WTC11 (cell line): ENCODE data around the gene TCEANC. TPM values are rescaled to one million over a fixed set of nuclear protein-coding genes. Genes with fewer than 3 reads are reported as not detected.
A peak's percentile ranks its signal among the peaks of the same experiment; 100 is the strongest.

ENCODE experiments used
- ATAC-seq: fragments of 200-7000 bp; cut with Tn5 transposase; 2 replicates; pipeline ENCODE4 v1.10.0; 2021; ENCODE audit warnings: mild to moderate bottlenecking, moderate library complexity
- CTCF ChIA-PET: fragments of 300-600 bp; sonication (Branson Sonifier 250); formaldehyde crosslinking; loops from one replicate; lab custom pipeline; 2021; ENCODE audit warnings: antibody characterized with exemption; lab: Charles Lee
- POLR2A ChIA-PET: fragments of 350-600 bp; sonication (Branson Sonifier 250); formaldehyde crosslinking; loops from one replicate; lab custom pipeline; 2021; ENCODE audit warnings: antibody characterized with exemption; lab: Charles Lee
- DNase-seq: peaks from one replicate; pipeline ENCODE4 v3.0.0; 2021; ENCODE audit warnings: low spot score
- H3K27ac Mint-ChIP-seq: 2 replicates; pipeline ENCODE4 v1.8.0; 2021; ENCODE audit warnings: mixed read lengths
- H3K27me3 Mint-ChIP-seq: 2 replicates; pipeline ENCODE4 v1.8.0; 2021; ENCODE audit warnings: low read depth, mild to moderate bottlenecking, moderate library complexity, mixed read lengths
- H3K36me3 Mint-ChIP-seq: 2 replicates; pipeline ENCODE4 v1.8.0; 2021; ENCODE audit warnings: mixed read lengths
- H3K4me1 Mint-ChIP-seq: 2 replicates; pipeline ENCODE4 v1.8.0; 2022; ENCODE audit warnings: mixed read lengths
- H3K4me3 Mint-ChIP-seq: 2 replicates; pipeline ENCODE4 v1.8.0; 2021; ENCODE audit warnings: mild to moderate bottlenecking, moderate library complexity, mixed read lengths
- H3K9me3 Mint-ChIP-seq: 2 replicates; pipeline ENCODE4 v1.8.0; 2021; ENCODE audit warnings: mixed read lengths
- ATF1 ChIP-seq: sonication (generic); formaldehyde crosslinking; IDR thresholded peaks from 2 replicates; pipeline ENCODE4 v1.8.1; 2023; ENCODE audit warnings: mild to moderate bottlenecking, moderate library complexity, missing genetic modification reagents
- CBFB ChIP-seq: sonication (generic); formaldehyde crosslinking; IDR thresholded peaks from 2 replicates; pipeline ENCODE4 v1.8.1; 2022; ENCODE audit warnings: mild to moderate bottlenecking, low read depth, missing genetic modification reagents
- CREB1 ChIP-seq: sonication (generic); formaldehyde crosslinking; IDR thresholded peaks from 2 replicates; pipeline ENCODE4 v1.8.0; 2023; ENCODE audit warnings: mild to moderate bottlenecking, missing genetic modification reagents
- EMX1 ChIP-seq: fragments of 250-450 bp; sonication (Bioruptor Pico); IDR thresholded peaks from 2 replicates; pipeline ENCODE4 v1.8.0; 2021; ENCODE audit warnings: mild to moderate bottlenecking
- ESRRA ChIP-seq: sonication (generic); formaldehyde crosslinking; IDR thresholded peaks from 2 replicates; pipeline ENCODE4 v1.8.1; 2022; ENCODE audit warnings: mild to moderate bottlenecking, missing genetic modification reagents, borderline replicate concordance
- FOXP1 ChIP-seq: sonication (generic); formaldehyde crosslinking; IDR thresholded peaks from 2 replicates; pipeline ENCODE4 v1.8.0; 2022; ENCODE audit warnings: missing genetic modification reagents, mild to moderate bottlenecking, moderate library complexity, borderline replicate concordance
- GTF2I ChIP-seq: fragments of 250-450 bp; sonication (Bioruptor Pico); conservative IDR thresholded peaks from 2 replicates; pipeline ENCODE4 v1.4.0; 2021; ENCODE audit warnings: mild to moderate bottlenecking
- JUN ChIP-seq: sonication (generic); formaldehyde crosslinking; IDR thresholded peaks from 2 replicates; pipeline ENCODE4 v1.8.0; 2023; ENCODE audit warnings: mild to moderate bottlenecking, missing genetic modification reagents
- NFE2L1 ChIP-seq: sonication (generic); formaldehyde crosslinking; IDR thresholded peaks from 2 replicates; pipeline ENCODE4 v1.8.1; 2023; ENCODE audit warnings: missing genetic modification reagents
- NFYB ChIP-seq: sonication (generic); formaldehyde crosslinking; conservative IDR thresholded peaks from 2 replicates; pipeline ENCODE4 v1.8.0; 2022; ENCODE audit warnings: low read depth, missing genetic modification reagents
- NR1H2 ChIP-seq: sonication (generic); formaldehyde crosslinking; IDR thresholded peaks from 2 replicates; pipeline ENCODE4 v1.9.0; 2021; ENCODE audit warnings: mild to moderate bottlenecking, moderate library complexity, missing genetic modification reagents
- PRRX2 ChIP-seq: fragments of 250-450 bp; sonication (Bioruptor Pico); IDR thresholded peaks from 2 replicates; pipeline ENCODE4 v1.8.0; 2021; ENCODE audit warnings: mild to moderate bottlenecking
- TEAD1 ChIP-seq: sonication (generic); formaldehyde crosslinking; IDR thresholded peaks from 2 replicates; pipeline ENCODE4 v1.8.0; 2022; ENCODE audit warnings: mild to moderate bottlenecking, missing genetic modification reagents
- ZBTB21 ChIP-seq: sonication (generic); formaldehyde crosslinking; IDR thresholded peaks from 2 replicates; pipeline ENCODE4 v1.8.1; 2023; ENCODE audit warnings: mild to moderate bottlenecking, missing genetic modification reagents, borderline replicate concordance
- ZNF138 ChIP-seq: sonication (generic); formaldehyde crosslinking; conservative IDR thresholded peaks from 2 replicates; pipeline ENCODE4 v1.8.1; 2022; ENCODE audit warnings: mild to moderate bottlenecking, moderate library complexity, missing genetic modification reagents
- ZNF263 ChIP-seq: sonication (generic); formaldehyde crosslinking; IDR thresholded peaks from 2 replicates; pipeline ENCODE4 v1.8.1; 2022; ENCODE audit warnings: low read depth, mild to moderate bottlenecking, moderate library complexity, missing genetic modification reagents
- total RNA-seq: library from RNA; stranded (reverse); gene quantifications from 3 replicates; pipeline ENCODE4 v1.2.3, GENCODE V29; 2021
- TF ChIP-seq, protein P1 (sequence below): sonication (generic); formaldehyde crosslinking; IDR thresholded peaks from 2 replicates; pipeline ENCODE4 v1.8.0; 2022; ENCODE audit warnings: missing genetic modification reagents
- TF ChIP-seq, protein P2 (sequence below): sonication (generic); formaldehyde crosslinking; IDR thresholded peaks from 2 replicates; pipeline ENCODE4 v1.8.1; 2023; ENCODE audit warnings: mild to moderate bottlenecking, missing genetic modification reagents
- TF ChIP-seq, protein P3 (sequence below): sonication (generic); formaldehyde crosslinking; IDR thresholded peaks from 2 replicates; pipeline ENCODE4 v1.8.1; 2023; ENCODE audit warnings: mild to moderate bottlenecking, missing genetic modification reagents, moderate library complexity
- TF ChIP-seq, protein P4 (sequence below): sonication (generic); formaldehyde crosslinking; IDR thresholded peaks from 2 replicates; pipeline ENCODE4 v1.8.0; 2023; ENCODE audit warnings: missing genetic modification reagents, mild to moderate bottlenecking, borderline replicate concordance

TCEANC gene
- total RNA-seq, 1 experiment from 2014 or later = 2.0 TPM

DNA sequence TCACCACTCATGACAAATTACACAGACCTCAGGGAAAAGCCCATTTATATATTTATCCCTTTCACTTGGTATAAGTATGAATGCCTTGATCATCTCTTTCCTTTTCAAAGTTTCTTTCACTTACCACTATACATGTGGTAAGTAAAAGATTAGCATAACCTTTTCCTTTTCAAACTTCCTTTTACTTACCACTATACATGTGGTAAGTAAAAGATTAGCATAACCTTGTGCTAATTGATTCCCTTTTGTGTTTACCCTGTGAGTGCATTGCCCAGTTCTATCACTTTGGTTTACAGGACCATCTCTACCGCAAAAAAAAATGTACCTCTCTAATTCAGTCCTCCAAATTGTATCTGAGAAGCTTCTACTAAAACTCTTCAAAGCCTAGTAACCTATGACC is 32.7 kb upstream of the TCEANC start:
- peak; percentile 85 for ATAC-seq
- Mint-ChIP-seq H3K27ac (peak overlapping the region; percentile 6; the same call in 1 of the 2 replicates), H3K9me3 (peaks cover 15% of the 10 kb centered on the region), H3K4me3 (peak overlapping the region; percentile 14), H3K36me3 (peaks cover 5% of the 10 kb centered on the region; the same call in 1 of the 2 replicates), H3K27me3 (peaks cover 8% of the 10 kb centered on the region), H3K4me1 (peaks cover 24% of the 10 kb centered on the region)
- CTCF ChIA-PET = interaction anchor here (1.6 kb wide), 1 partner anchor 26 kb away, joined by 6 read pairs; no protein-coding TSS in a partner anchor
- POLR2A ChIA-PET = interaction anchor here (0.6 kb wide), 1 partner anchor 45 kb away, joined by 3 read pairs; no protein-coding TSS in a partner anchor
- no peak for TF ChIP-seq GTF2I
- TF ChIP-seq, protein P1, sequence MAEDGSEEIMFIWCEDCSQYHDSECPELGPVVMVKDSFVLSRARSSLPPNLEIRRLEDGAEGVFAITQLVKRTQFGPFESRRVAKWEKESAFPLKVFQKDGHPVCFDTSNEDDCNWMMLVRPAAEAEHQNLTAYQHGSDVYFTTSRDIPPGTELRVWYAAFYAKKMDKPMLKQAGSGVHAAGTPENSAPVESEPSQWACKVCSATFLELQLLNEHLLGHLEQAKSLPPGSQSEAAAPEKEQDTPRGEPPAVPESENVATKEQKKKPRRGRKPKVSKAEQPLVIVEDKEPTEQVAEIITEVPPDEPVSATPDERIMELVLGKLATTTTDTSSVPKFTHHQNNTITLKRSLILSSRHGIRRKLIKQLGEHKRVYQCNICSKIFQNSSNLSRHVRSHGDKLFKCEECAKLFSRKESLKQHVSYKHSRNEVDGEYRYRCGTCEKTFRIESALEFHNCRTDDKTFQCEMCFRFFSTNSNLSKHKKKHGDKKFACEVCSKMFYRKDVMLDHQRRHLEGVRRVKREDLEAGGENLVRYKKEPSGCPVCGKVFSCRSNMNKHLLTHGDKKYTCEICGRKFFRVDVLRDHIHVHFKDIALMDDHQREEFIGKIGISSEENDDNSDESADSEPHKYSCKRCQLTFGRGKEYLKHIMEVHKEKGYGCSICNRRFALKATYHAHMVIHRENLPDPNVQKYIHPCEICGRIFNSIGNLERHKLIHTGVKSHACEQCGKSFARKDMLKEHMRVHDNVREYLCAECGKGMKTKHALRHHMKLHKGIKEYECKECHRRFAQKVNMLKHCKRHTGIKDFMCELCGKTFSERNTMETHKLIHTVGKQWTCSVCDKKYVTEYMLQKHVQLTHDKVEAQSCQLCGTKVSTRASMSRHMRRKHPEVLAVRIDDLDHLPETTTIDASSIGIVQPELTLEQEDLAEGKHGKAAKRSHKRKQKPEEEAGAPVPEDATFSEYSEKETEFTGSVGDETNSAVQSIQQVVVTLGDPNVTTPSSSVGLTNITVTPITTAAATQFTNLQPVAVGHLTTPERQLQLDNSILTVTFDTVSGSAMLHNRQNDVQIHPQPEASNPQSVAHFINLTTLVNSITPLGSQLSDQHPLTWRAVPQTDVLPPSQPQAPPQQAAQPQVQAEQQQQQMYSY (CRISPR knock-in tag) = no peak
- no peak for TF ChIP-seq JUN (CRISPR knock-in tag)
- TF ChIP-seq CREB1 (CRISPR knock-in tag) = no peak
- TF ChIP-seq ATF1 = no peak
- no peak for TF ChIP-seq NR1H2 (CRISPR knock-in tag)
- TF ChIP-seq, protein P2, sequence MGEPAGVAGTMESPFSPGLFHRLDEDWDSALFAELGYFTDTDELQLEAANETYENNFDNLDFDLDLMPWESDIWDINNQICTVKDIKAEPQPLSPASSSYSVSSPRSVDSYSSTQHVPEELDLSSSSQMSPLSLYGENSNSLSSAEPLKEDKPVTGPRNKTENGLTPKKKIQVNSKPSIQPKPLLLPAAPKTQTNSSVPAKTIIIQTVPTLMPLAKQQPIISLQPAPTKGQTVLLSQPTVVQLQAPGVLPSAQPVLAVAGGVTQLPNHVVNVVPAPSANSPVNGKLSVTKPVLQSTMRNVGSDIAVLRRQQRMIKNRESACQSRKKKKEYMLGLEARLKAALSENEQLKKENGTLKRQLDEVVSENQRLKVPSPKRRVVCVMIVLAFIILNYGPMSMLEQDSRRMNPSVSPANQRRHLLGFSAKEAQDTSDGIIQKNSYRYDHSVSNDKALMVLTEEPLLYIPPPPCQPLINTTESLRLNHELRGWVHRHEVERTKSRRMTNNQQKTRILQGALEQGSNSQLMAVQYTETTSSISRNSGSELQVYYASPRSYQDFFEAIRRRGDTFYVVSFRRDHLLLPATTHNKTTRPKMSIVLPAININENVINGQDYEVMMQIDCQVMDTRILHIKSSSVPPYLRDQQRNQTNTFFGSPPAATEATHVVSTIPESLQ (CRISPR knock-in tag) = no peak
- TF ChIP-seq, protein P3, sequence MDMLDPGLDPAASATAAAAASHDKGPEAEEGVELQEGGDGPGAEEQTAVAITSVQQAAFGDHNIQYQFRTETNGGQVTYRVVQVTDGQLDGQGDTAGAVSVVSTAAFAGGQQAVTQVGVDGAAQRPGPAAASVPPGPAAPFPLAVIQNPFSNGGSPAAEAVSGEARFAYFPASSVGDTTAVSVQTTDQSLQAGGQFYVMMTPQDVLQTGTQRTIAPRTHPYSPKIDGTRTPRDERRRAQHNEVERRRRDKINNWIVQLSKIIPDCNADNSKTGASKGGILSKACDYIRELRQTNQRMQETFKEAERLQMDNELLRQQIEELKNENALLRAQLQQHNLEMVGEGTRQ = no peak
- no peak for DNase-seq

DNA sequence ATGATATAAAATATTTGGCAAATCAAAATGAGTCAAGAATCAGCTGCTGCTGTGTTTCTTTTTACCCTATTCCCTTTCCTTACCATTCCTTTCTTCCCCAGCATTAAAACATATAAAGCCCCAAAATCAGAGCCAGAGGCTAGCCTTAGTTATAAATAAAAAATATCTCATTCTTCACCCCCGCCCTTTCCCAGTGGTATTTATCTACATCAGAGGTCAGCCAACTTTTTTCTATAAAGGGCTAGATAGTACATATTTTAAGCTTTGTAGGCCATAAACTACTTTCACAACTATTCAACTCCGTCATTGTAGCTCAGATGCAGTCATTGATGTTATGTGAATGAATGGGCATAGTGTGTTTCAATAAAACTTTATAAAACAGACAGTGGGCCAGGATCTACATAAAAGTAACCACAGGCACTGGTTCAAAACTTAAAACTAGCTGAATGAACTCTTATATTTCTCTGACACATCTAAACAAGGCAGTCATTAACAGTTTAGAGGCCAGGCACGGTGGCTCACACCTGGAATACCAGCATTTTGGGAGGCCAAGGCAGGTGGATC is 30.5 kb upstream of the TCEANC start:
- CTCF ChIA-PET = no interaction called here
- DNase-seq (no peak), ATAC-seq (no peak)
- Mint-ChIP-seq H3K4me3 (no peak overlapping the region), H3K27me3 (peaks cover 8% of the 10 kb centered on the region)
- POLR2A ChIA-PET = no interaction called here
- TF ChIP-seq NFE2L1 (no peak), PRRX2 (CRISPR knock-in tag) (no peak), FOXP1 (no peak), CBFB (no peak), ZBTB21 (no peak), EMX1 (no peak), NFYB (CRISPR knock-in tag) (no peak), ZNF138 (CRISPR knock-in tag) (no peak), ESRRA (CRISPR knock-in tag) (no peak), ZNF263 (CRISPR knock-in tag) (no peak), TEAD1 (CRISPR knock-in tag) (no peak)
- TF ChIP-seq, protein P4, sequence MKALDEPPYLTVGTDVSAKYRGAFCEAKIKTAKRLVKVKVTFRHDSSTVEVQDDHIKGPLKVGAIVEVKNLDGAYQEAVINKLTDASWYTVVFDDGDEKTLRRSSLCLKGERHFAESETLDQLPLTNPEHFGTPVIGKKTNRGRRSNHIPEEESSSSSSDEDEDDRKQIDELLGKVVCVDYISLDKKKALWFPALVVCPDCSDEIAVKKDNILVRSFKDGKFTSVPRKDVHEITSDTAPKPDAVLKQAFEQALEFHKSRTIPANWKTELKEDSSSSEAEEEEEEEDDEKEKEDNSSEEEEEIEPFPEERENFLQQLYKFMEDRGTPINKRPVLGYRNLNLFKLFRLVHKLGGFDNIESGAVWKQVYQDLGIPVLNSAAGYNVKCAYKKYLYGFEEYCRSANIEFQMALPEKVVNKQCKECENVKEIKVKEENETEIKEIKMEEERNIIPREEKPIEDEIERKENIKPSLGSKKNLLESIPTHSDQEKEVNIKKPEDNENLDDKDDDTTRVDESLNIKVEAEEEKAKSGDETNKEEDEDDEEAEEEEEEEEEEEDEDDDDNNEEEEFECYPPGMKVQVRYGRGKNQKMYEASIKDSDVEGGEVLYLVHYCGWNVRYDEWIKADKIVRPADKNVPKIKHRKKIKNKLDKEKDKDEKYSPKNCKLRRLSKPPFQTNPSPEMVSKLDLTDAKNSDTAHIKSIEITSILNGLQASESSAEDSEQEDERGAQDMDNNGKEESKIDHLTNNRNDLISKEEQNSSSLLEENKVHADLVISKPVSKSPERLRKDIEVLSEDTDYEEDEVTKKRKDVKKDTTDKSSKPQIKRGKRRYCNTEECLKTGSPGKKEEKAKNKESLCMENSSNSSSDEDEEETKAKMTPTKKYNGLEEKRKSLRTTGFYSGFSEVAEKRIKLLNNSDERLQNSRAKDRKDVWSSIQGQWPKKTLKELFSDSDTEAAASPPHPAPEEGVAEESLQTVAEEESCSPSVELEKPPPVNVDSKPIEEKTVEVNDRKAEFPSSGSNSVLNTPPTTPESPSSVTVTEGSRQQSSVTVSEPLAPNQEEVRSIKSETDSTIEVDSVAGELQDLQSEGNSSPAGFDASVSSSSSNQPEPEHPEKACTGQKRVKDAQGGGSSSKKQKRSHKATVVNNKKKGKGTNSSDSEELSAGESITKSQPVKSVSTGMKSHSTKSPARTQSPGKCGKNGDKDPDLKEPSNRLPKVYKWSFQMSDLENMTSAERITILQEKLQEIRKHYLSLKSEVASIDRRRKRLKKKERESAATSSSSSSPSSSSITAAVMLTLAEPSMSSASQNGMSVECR (CRISPR knock-in tag) = no peak
- TF ChIP-seq, all 79 proteins: peak for 0
- H3K36me3 Mint-ChIP-seq = peaks cover 5% of the 10 kb centered on the region; the same call in 1 of the 2 replicates
- no peak overlapping the region for H3K27ac Mint-ChIP-seq
- H3K4me1 Mint-ChIP-seq = peaks cover 27% of the 10 kb centered on the region
- H3K9me3 Mint-ChIP-seq = peaks cover 15% of the 10 kb centered on the region
